Measurements from ENCODE around the gene CDX1.
A peak's percentile ranks its signal among the peaks of the same experiment; 100 is the strongest.

Gene CDX1

DNA sequence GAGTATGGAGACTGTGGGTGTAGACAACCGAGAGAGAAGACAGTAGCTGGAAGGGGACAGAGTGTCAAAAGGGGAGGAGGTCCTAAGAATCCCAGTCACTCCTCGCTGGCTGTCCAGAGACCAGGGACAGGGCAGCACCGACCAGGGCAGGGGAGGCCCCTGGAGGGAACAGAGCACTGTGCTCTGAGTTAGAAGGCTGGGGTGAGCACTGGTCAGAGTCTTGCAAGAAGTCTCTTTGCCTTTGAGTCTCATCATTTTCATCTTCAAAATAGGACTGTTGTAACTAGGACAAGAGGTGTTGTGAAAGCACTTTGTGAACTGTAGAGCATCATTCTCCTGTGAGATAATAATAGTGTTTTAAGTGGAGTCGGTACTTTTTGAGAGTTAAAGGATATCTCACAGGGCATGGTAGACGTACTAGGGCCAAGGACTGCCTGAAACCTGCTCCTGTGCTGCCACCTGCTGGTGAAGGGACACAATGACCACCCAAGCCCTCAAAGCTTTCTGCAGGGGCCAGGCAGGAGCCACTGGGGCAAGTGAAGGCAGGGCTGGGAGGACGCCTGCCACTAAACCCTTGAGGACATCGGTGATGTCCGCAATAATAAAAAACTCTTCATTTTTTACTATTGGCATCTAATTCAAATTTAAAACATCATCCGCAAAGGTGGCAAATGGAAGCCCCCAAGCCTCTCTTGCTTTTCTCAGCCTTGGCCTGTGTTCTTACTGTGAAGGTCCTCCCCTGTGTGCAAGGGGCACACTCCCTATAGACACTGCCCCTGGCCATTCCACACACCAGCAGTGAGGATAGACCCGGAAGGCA is 51.5 kb downstream of the CDX1 start:
- H3K4me3 ChIP-seq (ENCODE audit: low read depth, low read length), result no peak overlapping the region
- TF ChIP-seq, protein P1, sequence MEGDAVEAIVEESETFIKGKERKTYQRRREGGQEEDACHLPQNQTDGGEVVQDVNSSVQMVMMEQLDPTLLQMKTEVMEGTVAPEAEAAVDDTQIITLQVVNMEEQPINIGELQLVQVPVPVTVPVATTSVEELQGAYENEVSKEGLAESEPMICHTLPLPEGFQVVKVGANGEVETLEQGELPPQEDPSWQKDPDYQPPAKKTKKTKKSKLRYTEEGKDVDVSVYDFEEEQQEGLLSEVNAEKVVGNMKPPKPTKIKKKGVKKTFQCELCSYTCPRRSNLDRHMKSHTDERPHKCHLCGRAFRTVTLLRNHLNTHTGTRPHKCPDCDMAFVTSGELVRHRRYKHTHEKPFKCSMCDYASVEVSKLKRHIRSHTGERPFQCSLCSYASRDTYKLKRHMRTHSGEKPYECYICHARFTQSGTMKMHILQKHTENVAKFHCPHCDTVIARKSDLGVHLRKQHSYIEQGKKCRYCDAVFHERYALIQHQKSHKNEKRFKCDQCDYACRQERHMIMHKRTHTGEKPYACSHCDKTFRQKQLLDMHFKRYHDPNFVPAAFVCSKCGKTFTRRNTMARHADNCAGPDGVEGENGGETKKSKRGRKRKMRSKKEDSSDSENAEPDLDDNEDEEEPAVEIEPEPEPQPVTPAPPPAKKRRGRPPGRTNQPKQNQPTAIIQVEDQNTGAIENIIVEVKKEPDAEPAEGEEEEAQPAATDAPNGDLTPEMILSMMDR (IDR thresholded peaks at IDR 0.05; ENCODE audit: insufficient read depth, low read depth, low read length, missing control alignments), result peak; percentile 84
- peak; percentile 87 for DNase-seq (ENCODE audit: low read depth)

- no peak overlapping the region for H3K4me3 ChIP-seq (ENCODE audit: low read depth, low read length)
- TF ChIP-seq, protein P1 (IDR thresholded peaks at IDR 0.05; ENCODE audit: insufficient read depth, low read depth, low read length, missing control alignments), result no peak
- DNase-seq (ENCODE audit: low read depth), result no peak
Observed at GRCh38 chr5:150218693-150219035, 52.1 kb downstream of the CDX1 start.

DNA sequence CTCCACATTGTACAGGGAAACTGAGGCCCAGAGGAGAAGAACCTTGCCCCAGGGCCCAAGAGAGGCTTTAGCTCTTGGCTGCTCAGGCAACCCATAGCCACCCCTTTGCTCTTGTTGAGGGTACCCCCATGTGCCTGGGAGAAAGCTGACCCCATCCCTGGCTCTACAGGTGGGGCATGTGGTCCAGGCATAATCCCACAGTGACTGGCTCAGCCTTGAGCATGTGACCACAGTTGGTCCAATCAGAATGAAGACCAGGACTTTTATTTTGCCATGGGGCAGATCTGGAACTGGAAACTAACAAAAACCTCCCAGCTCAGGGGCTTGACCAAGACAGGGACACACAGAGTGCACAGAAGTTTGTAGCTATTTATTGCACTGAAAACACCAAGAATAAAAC is 52.6 kb downstream of the CDX1 start:
- DNase-seq (ENCODE audit: low read depth), result no peak
- TF ChIP-seq, protein P1 (IDR thresholded peaks at IDR 0.05; ENCODE audit: insufficient read depth, low read depth, low read length, missing control alignments), result no peak
- no peak overlapping the region for H3K4me3 ChIP-seq (ENCODE audit: low read depth, low read length)

- DNase-seq (ENCODE audit: low read depth), result no peak
- TF ChIP-seq, protein P1 (IDR thresholded peaks at IDR 0.05; ENCODE audit: insufficient read depth, low read depth, low read length, missing control alignments), result no peak
- H3K4me3 ChIP-seq (ENCODE audit: low read depth, low read length), result no peak overlapping the region
Observed at GRCh38 chr5:150219861-150220260, 53.3 kb downstream of the CDX1 start.

DNA sequence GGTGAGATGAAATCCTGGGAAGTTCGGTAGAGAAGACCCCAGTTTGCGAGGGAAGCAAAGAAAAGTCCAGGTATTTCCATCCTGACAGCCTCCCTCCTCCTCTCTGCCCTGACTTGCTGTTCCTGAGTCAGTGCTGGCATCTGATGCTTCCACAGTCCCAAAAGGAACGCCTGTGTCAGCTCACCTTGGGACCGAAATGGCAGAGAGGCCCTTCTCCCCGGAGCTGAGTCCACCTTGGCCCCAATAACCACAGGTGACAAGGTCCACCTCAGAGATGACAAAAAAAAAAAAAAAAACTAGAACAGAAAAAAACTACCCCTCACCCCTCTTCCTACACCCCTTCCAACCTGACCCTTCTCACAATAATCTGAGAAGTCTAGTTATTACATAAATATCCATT is 54.9 kb downstream of the CDX1 start:
- no peak overlapping the region for H3K4me3 ChIP-seq (ENCODE audit: low read depth, low read length)
- TF ChIP-seq, protein P1 (IDR thresholded peaks at IDR 0.05; ENCODE audit: insufficient read depth, low read depth, low read length, missing control alignments), result no peak

GRCh38 chr5:150222906-150223305 is 56.3 kb downstream of the CDX1 start:
- TF ChIP-seq, protein P1 (IDR thresholded peaks at IDR 0.05; ENCODE audit: insufficient read depth, low read depth, low read length, missing control alignments), result no peak
- H3K4me3 ChIP-seq (ENCODE audit: low read depth, low read length), result no peak overlapping the region
- DNase-seq (ENCODE audit: low read depth), result no peak

More for the DNA sequence above, 54.9 kb downstream of the CDX1 start:
- DNase-seq (ENCODE audit: low read depth), result no peak

DNA sequence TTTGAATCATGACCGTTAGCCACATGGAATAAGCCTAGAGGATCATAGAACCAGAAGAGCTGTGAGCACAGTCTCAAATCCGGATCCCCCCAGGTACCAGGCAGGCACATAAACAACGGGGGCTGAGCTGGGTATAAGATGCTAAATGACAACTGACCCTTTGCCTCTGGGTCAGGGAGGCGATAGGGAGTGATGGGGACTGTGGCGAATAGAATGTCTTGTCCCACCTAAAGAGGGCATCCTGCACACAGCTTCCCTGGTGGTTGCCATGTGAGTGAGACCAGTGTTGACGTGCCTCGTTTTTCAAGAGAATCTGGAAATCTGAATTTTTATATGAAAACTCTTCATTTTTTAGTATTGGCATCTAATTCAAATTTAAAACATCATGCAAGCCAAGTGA is 56.9 kb downstream of the CDX1 start:
- no peak for DNase-seq (ENCODE audit: low read depth)
- TF ChIP-seq, protein P1 (IDR thresholded peaks at IDR 0.05; ENCODE audit: insufficient read depth, low read depth, low read length, missing control alignments), result no peak
- H3K4me3 ChIP-seq (ENCODE audit: low read depth, low read length), result no peak overlapping the region

Data from GM12865 (cell line).